Smooth muscle cell (in vitro differentiated cells): ENCODE results near the gene LRGUK. TPM values are rescaled to one million over a fixed set of nuclear protein-coding genes. Genes with fewer than 3 reads are reported as not detected.

Source experiments
- DNase-seq: peaks from one replicate; lab custom pipeline; 2025; ENCODE audit not compliant: unreplicated experiment; lab: John Stamatoyannopoulos, UW
- H2AFZ ChIP-seq: fragments of 200-600 bp; sonication (generic); 2 replicates; pipeline ENCODE4 v1.6.0; 2016; ENCODE audit warnings: antibody characterized with exemption, low read depth, mild to moderate bottlenecking
- H3F3A ChIP-seq: fragments of 200-600 bp; sonication (generic); 2 replicates; pipeline ENCODE4 v1.6.0; 2017; ENCODE audit warnings: antibody characterized with exemption, low read depth
- H3K27ac ChIP-seq: fragments of 200-600 bp; sonication (generic); 2 replicates; pipeline ENCODE4 v1.5.1; 2016; ENCODE audit warnings: low read depth, mild to moderate bottlenecking
- H3K27me3 ChIP-seq: fragments of 200-600 bp; sonication (generic); 2 replicates; pipeline ENCODE4 v1.6.1; 2016; ENCODE audit warnings: low read depth, mild to moderate bottlenecking
- H3K36me3 ChIP-seq: fragments of 200-600 bp; sonication (generic); 2 replicates; pipeline ENCODE4 v1.5.1; 2016; ENCODE audit warnings: low read depth
- H3K4me1 ChIP-seq: fragments of 200-600 bp; sonication (generic); 2 replicates; pipeline ENCODE4 v1.5.1; 2016; ENCODE audit warnings: low read depth
- H3K4me2 ChIP-seq: fragments of 200-600 bp; sonication (generic); 2 replicates; pipeline ENCODE4 v1.6.0; 2016; ENCODE audit warnings: mild to moderate bottlenecking
- H3K4me3 ChIP-seq: fragments of 200-600 bp; sonication (generic); 2 replicates; pipeline ENCODE4 v1.5.1; 2016; ENCODE audit warnings: mild to moderate bottlenecking
- H3K79me2 ChIP-seq: fragments of 200-600 bp; sonication (generic); 2 replicates; pipeline ENCODE4 v1.6.0; 2016; ENCODE audit warnings: low read depth, mild to moderate bottlenecking
- H3K9ac ChIP-seq: fragments of 200-600 bp; sonication (generic); 2 replicates; pipeline ENCODE4 v1.6.0; 2016; ENCODE audit warnings: low read depth
- H3K9me3 ChIP-seq: fragments of 200-600 bp; sonication (generic); replicated peaks from 2 replicates; pipeline ENCODE4 v1.5.1; 2016; ENCODE audit warnings: low read depth
- H4K20me1 ChIP-seq: fragments of 200-600 bp; sonication (generic); 2 replicates; pipeline ENCODE4 v1.6.0; 2016; ENCODE audit warnings: low read depth
- WGBS: methylation state at CpG from one replicate; pipeline ENCODE4 v1.1.7; 2016; ENCODE audit warnings: low lambda C conversion rate; 5-methylcytosine and 5-hydroxymethylcytosine counted together
- polyA plus RNA-seq: library from polyadenylated mRNA; unstranded; fragments of >200 nt; fragmentation: Nextera tagmentation; extraction: Ambion mirVana; gene quantifications from 2 replicates; pipeline ENCODE4 v1.2.1, GENCODE V29; 2016
- total RNA-seq: library from RNA; depleted of rRNA; stranded (reverse); fragments of >200 nt; gene quantifications from 2 replicates; pipeline ENCODE4 v1.2.3, GENCODE V29; 2014
- TF ChIP-seq, protein P1 (sequence below): fragments of 200-600 bp; sonication (generic); IDR thresholded peaks from 2 replicates; pipeline ENCODE4 v1.5.1; 2017; ENCODE audit warnings: borderline replicate concordance, mild to moderate bottlenecking, antibody characterized with exemption; ENCODE audit not compliant: insufficient read depth, poor library complexity, severe bottlenecking

Gene LRGUK
- total and polyA plus RNA-seq, 2 experiments from 2014 or later, result 0.18 TPM; not detected in 1

DNA sequence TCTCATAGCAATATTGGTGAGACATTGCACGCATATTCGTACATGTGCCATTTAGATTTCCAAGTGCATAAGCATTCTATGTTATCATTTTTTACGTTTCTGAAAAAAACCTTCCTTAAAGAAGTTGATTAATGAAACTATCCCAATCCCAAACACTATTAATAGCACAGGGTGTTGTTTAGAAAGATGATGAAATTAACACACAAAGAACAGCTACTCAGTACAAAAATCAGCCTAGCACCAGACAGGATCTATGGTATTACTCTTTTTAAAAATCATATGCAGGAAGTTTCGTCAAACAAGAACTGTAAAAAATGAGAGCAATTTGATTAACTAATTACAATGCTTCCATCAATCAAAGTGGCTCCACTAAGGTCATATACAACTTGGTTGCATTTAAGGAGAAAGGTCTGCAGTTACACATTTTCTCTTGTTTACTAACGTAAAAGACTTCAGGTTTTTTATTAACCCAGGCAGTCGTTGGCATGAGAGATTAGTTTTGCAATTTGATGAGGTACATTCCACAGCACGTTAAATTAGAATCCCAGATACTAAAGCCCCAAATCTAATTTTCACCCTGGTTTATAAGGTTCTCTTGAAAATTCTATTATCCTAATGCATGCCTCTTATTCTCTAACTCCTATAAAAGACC, 151.5 kb downstream of the LRGUK start:
- no peaks in the 10 kb centered on the region for H3F3A ChIP-seq
- no peak overlapping the region for H3K4me2 ChIP-seq
- peaks cover 13% of the 10 kb centered on the region for H3K27me3 ChIP-seq
- H3K9me3 ChIP-seq, result no peaks in the 10 kb centered on the region
- H2AFZ ChIP-seq, result no peak overlapping the region
- no peak overlapping the region for H3K4me3 ChIP-seq
- no peak overlapping the region for H3K9ac ChIP-seq
- no peaks in the 10 kb centered on the region for H3K36me3 ChIP-seq
- H4K20me1 ChIP-seq, result no peaks in the 10 kb centered on the region
- H3K4me1 ChIP-seq, result no peaks in the 10 kb centered on the region
- no peaks in the 10 kb centered on the region for H3K79me2 ChIP-seq
- DNase-seq, result no peak
- TF ChIP-seq, protein P1, sequence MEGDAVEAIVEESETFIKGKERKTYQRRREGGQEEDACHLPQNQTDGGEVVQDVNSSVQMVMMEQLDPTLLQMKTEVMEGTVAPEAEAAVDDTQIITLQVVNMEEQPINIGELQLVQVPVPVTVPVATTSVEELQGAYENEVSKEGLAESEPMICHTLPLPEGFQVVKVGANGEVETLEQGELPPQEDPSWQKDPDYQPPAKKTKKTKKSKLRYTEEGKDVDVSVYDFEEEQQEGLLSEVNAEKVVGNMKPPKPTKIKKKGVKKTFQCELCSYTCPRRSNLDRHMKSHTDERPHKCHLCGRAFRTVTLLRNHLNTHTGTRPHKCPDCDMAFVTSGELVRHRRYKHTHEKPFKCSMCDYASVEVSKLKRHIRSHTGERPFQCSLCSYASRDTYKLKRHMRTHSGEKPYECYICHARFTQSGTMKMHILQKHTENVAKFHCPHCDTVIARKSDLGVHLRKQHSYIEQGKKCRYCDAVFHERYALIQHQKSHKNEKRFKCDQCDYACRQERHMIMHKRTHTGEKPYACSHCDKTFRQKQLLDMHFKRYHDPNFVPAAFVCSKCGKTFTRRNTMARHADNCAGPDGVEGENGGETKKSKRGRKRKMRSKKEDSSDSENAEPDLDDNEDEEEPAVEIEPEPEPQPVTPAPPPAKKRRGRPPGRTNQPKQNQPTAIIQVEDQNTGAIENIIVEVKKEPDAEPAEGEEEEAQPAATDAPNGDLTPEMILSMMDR, result no peak
- no peak overlapping the region for H3K27ac ChIP-seq
- WGBS, result 82% methylated on average over 7 of the region's 7 CpGs

GRCh38 chr7:134279336-134279735, 152.2 kb downstream of the LRGUK start:
- Histone ChIP-seq H3K79me2 (no peaks in the 10 kb centered on the region), H3K4me1 (no peaks in the 10 kb centered on the region), H3K36me3 (no peaks in the 10 kb centered on the region), H3K27me3 (peaks cover 7% of the 10 kb centered on the region), H2AFZ (no peak overlapping the region), H3K4me2 (no peak overlapping the region), H3K27ac (no peak overlapping the region), H3K9ac (no peak overlapping the region), H3K4me3 (no peak overlapping the region), H4K20me1 (no peaks in the 10 kb centered on the region), H3F3A (no peaks in the 10 kb centered on the region), H3K9me3 (no peaks in the 10 kb centered on the region)
- no peak for DNase-seq
- TF ChIP-seq, protein P1, result no peak
- WGBS, result 75% methylated on average over 3 of the region's 3 CpGs

DNA sequence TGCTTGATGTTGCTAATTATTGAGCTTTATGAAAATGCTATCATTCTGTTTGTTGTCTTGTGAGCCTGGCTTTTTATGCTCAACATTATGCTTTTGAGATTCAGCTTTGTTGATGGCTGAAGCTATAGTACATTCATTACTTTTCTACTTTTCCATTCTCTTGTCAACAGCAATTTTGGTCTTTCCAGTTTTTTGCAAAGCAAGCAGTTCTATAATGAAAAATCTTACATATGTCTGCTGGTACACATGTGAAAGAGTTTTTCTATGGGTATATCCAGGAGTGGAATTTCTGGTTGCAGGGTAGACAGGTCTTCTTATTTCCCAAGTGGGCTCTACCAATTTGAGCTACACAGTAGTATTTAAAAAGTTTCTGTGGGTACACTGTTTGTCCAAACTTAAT, 152.8 kb downstream of the LRGUK start:
- no peaks in the 10 kb centered on the region for H3K36me3 ChIP-seq
- H3K4me1 ChIP-seq, result no peaks in the 10 kb centered on the region
- H3K4me3 ChIP-seq, result no peak overlapping the region
- no peak overlapping the region for H2AFZ ChIP-seq
- TF ChIP-seq, protein P1, result no peak
- no peak for DNase-seq
- no peaks in the 10 kb centered on the region for H3F3A ChIP-seq
- H4K20me1 ChIP-seq, result no peaks in the 10 kb centered on the region
- H3K9ac ChIP-seq, result no peak overlapping the region
- no peak overlapping the region for H3K27ac ChIP-seq
- H3K79me2 ChIP-seq, result no peaks in the 10 kb centered on the region
- no peaks in the 10 kb centered on the region for H3K9me3 ChIP-seq
- no peak overlapping the region for H3K4me2 ChIP-seq
- H3K27me3 ChIP-seq, result peaks cover 7% of the 10 kb centered on the region

- 90% methylated on average over 2 of the region's 2 CpGs for WGBS
- Histone ChIP-seq H3K4me2 (no peak overlapping the region), H4K20me1 (no peaks in the 10 kb centered on the region), H3F3A (no peaks in the 10 kb centered on the region), H2AFZ (no peak overlapping the region), H3K9me3 (no peaks in the 10 kb centered on the region), H3K36me3 (no peaks in the 10 kb centered on the region), H3K79me2 (no peaks in the 10 kb centered on the region), H3K9ac (no peak overlapping the region), H3K27ac (no peak overlapping the region), H3K27me3 (peaks cover 12% of the 10 kb centered on the region), H3K4me1 (no peaks in the 10 kb centered on the region), H3K4me3 (no peak overlapping the region)
- no peak for DNase-seq
- TF ChIP-seq, protein P1, result no peak
These were observed 153.4 kb downstream of the LRGUK start for GRCh38 chr7:134280508-134280907.
